Measurements from ENCODE around the gene OPRPN.

The OPRPN gene

DNA sequence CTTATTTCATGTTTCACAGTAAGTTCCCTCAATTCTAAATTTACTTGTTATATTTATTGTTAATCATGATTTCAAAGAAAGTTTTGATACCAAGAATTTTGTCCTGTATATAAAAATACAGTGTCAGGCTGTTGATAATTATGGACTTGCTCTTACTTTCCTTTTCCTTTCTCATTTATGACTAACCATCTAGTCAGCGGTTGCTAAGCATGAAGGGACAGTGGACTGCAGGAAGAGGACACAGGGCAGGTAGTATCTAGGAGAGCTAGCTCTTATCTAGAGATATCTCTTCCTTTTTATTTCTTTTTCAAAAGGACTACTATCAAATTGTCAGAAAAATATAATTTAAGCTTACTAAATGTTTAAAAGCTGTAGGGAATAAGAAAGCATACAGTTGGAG is 1.6 kb downstream of the OPRPN start:
- no peak overlapping the region for H2AFZ ChIP-seq (ENCODE audit: low read depth, low read length, severe bottlenecking)
- no peaks in the 10 kb centered on the region for H3F3A ChIP-seq (ENCODE audit: insufficient read depth)
- no peak overlapping the region for H3K27ac ChIP-seq (ENCODE audit: low read depth, low read length)
- TF ChIP-seq CTCF (IDR thresholded peaks at IDR 0.05; ENCODE audit: insufficient read depth, low read length, poor library complexity, severe bottlenecking) (no peak), EZH2phosphoT487 (conservative IDR thresholded peaks at IDR 0.05; ENCODE audit: low read length) (no peak)
- no peak overlapping the region for H3K4me2 ChIP-seq (ENCODE audit: low read depth, low read length, poor library complexity, severe bottlenecking)
- H3K27me3 ChIP-seq (ENCODE audit: low read length) = no peaks in the 10 kb centered on the region
- no peaks in the 10 kb centered on the region for H3K36me3 ChIP-seq (ENCODE audit: low read length)
- no peaks in the 10 kb centered on the region for H3K9me2 ChIP-seq (replicated peaks; ENCODE audit: insufficient read depth, low read length)
- no peak overlapping the region for H3K9ac ChIP-seq (ENCODE audit: low read length)
- no peaks in the 10 kb centered on the region for H3K79me2 ChIP-seq (ENCODE audit: insufficient read depth, low read length)
- no peak overlapping the region for H3K4me3 ChIP-seq (ENCODE audit: insufficient read depth, low read length, poor library complexity, severe bottlenecking)
- H4K20me1 ChIP-seq (ENCODE audit: low read depth, low read length) = no peaks in the 10 kb centered on the region
- no peaks in the 10 kb centered on the region for H3K9me3 ChIP-seq (ENCODE audit: insufficient read depth, low read length)

DNA sequence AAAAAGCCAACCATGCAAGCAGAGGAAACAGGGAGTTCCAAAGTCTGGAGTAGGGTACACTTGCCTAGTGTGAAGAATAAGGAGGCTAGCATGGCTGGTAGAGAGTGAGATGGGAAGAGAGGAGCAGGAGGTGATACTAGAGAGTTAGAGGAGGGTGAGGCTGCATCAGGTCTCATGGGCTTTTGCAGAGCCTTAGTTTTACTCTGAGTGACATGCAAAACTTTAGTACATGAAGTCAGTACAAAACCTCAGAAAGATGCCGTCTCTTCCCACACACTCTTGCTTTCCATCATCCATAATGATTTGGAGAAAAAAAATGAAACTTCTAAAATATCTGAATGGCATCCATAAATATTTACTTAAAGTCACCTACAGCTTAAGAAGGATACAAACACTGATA is 5.0 kb downstream of the OPRPN start:
- TF ChIP-seq EZH2phosphoT487 (conservative IDR thresholded peaks at IDR 0.05; ENCODE audit: low read length) = no peak
- no peak for TF ChIP-seq CTCF (IDR thresholded peaks at IDR 0.05; ENCODE audit: insufficient read depth, low read length, poor library complexity, severe bottlenecking)
- Histone ChIP-seq H3K27ac (ENCODE audit: low read depth, low read length) (no peak overlapping the region), H3K9ac (ENCODE audit: low read length) (no peak overlapping the region), H3K4me3 (ENCODE audit: insufficient read depth, low read length, poor library complexity, severe bottlenecking) (no peak overlapping the region), H4K20me1 (ENCODE audit: low read depth, low read length) (no peaks in the 10 kb centered on the region), H3K9me2 (replicated peaks; ENCODE audit: insufficient read depth, low read length) (no peaks in the 10 kb centered on the region), H2AFZ (ENCODE audit: low read depth, low read length, severe bottlenecking) (no peak overlapping the region), H3K4me2 (ENCODE audit: low read depth, low read length, poor library complexity, severe bottlenecking) (no peak overlapping the region), H3F3A (ENCODE audit: insufficient read depth) (no peaks in the 10 kb centered on the region), H3K9me3 (ENCODE audit: insufficient read depth, low read length) (no peaks in the 10 kb centered on the region), H3K36me3 (ENCODE audit: low read length) (no peaks in the 10 kb centered on the region), H3K79me2 (ENCODE audit: insufficient read depth, low read length) (no peaks in the 10 kb centered on the region), H3K27me3 (ENCODE audit: low read length) (no peaks in the 10 kb centered on the region)

DNA sequence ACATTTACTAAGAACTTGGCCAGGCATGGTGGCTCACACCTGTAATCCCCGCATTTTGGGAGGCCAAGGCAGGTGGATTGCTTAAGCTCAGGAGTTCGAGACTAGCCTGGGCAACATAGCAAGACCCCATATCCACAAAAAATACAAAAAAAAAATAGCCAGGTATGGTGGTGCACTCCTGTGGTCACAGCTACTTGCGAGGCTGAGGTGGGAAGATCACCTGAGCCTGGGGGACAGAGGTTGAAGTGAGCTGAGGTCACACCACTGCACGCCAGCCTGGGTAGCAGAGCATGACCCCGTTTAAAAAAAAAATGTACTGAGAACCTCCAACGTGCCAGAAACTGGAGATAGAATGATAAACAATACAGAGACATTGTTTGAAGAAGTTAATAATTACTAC is 8.0 kb downstream of the OPRPN start:
- no peaks in the 10 kb centered on the region for H3K36me3 ChIP-seq (ENCODE audit: low read length)
- H3K9ac ChIP-seq (ENCODE audit: low read length) = no peak overlapping the region
- H3K79me2 ChIP-seq (ENCODE audit: insufficient read depth, low read length) = no peaks in the 10 kb centered on the region
- TF ChIP-seq EZH2phosphoT487 (conservative IDR thresholded peaks at IDR 0.05; ENCODE audit: low read length) = no peak
- no peak for TF ChIP-seq CTCF (IDR thresholded peaks at IDR 0.05; ENCODE audit: insufficient read depth, low read length, poor library complexity, severe bottlenecking)
- H2AFZ ChIP-seq (ENCODE audit: low read depth, low read length, severe bottlenecking) = no peak overlapping the region
- H3K9me3 ChIP-seq (ENCODE audit: insufficient read depth, low read length) = no peaks in the 10 kb centered on the region
- no peak overlapping the region for H3K4me2 ChIP-seq (ENCODE audit: low read depth, low read length, poor library complexity, severe bottlenecking)
- no peak overlapping the region for H3K4me3 ChIP-seq (ENCODE audit: insufficient read depth, low read length, poor library complexity, severe bottlenecking)
- H3K27me3 ChIP-seq (ENCODE audit: low read length) = no peaks in the 10 kb centered on the region
- H3K9me2 ChIP-seq (replicated peaks; ENCODE audit: insufficient read depth, low read length) = no peaks in the 10 kb centered on the region
- no peaks in the 10 kb centered on the region for H4K20me1 ChIP-seq (ENCODE audit: low read depth, low read length)
- no peaks in the 10 kb centered on the region for H3F3A ChIP-seq (ENCODE audit: insufficient read depth)
- H3K27ac ChIP-seq (ENCODE audit: low read depth, low read length) = peak overlapping the region; percentile 23; the same call in 1 of the 2 replicates
